ENCODE results near the gene REPS1.
"Not testable (repeated sequence)": the region's sequence is repeated elsewhere in the genome, so short reads cannot be mapped to it uniquely, and the experiment has no call there.

Gene REPS1

DNA sequence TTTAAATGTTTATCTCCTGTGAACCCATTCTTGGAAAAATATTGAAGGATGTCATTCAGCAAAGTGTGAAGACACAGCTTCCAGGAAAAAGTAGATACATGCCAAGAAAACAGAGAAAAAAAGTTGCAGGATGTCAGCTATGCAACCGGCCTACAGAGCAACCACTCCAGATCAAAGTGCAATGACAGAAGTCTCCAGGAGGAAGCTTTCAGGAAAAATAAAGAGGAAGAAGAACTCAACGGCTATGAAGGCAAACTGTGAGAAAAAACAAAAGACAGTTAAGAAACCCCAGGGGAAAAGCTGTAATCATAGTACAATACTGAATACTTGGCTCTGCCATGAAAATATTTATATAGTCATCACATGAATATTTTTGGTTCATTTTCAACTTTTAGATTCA, 30.6 kb downstream of the REPS1 start:
- Histone ChIP-seq H3K9me3 (ENCODE audit: control insufficient read depth in 2 of 2, low read length in 2 of 2) (no peaks in the 10 kb centered on the region), H3K27me3 (ENCODE audit: control insufficient read depth in 1 of 2, insufficient read depth in 2 of 2, low read length in 2 of 2) (no peaks in the 10 kb centered on the region), H3K4me3 (ENCODE audit: low read length in 2 of 2) (no peak overlapping the region), H3K36me3 (ENCODE audit: control insufficient read depth in 2 of 2, insufficient read depth in 2 of 2, low read length in 2 of 2) (no peaks in the 10 kb centered on the region), H3K4me1 (ENCODE audit: control insufficient read depth, insufficient read depth, low read length) (no peaks in the 10 kb centered on the region), H3K9ac (ENCODE audit: low read length in 2 of 2) (no peak overlapping the region), H3K27ac (ENCODE audit: low read length) (no peak overlapping the region)

DNA sequence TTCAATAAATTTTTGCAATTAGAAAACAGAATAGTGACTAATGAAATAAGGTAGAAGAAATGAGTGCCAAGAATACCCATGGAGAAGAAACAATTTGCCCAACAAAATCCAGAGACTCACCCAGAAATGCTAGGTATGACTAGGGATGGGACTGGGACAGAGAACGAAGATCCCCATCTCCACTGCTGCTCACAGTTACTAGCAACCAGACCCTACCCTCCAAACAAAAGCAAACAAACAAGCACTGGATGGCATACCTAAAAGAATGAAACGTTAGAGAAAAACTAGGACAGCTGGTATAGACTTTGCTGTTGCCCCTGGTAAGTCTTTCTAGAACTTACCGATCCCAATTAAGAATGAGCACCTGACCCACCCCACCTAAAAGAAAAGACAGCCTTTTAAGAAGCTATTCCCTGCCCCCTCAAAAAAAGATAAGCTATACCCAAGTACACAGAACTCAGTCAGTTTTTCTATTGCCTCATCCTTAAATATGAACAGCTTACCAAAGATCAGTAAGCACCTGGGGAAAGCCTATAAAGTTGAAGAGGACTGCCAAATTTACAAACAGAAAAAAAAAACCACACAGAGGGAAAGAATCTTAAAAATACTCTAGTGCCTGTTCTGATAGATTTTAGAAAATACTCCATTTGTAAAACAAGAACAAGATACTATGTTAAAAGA, 31.7 kb downstream of the REPS1 start:
- Histone ChIP-seq H3K27ac (ENCODE audit: low read length) (no peak overlapping the region), H3K36me3 (ENCODE audit: control insufficient read depth in 2 of 2, insufficient read depth in 2 of 2, low read length in 2 of 2) (no peaks in the 10 kb centered on the region), H3K9me3 (ENCODE audit: control insufficient read depth in 2 of 2, low read length in 2 of 2) (no peaks in the 10 kb centered on the region), H3K4me1 (ENCODE audit: control insufficient read depth, insufficient read depth, low read length) (no peaks in the 10 kb centered on the region), H3K27me3 (ENCODE audit: control insufficient read depth in 1 of 2, insufficient read depth in 2 of 2, low read length in 2 of 2) (no peaks in the 10 kb centered on the region), H3K4me3 (ENCODE audit: low read length in 2 of 2) (no peak overlapping the region), H3K9ac (ENCODE audit: low read length in 2 of 2) (no peak overlapping the region)

DNA sequence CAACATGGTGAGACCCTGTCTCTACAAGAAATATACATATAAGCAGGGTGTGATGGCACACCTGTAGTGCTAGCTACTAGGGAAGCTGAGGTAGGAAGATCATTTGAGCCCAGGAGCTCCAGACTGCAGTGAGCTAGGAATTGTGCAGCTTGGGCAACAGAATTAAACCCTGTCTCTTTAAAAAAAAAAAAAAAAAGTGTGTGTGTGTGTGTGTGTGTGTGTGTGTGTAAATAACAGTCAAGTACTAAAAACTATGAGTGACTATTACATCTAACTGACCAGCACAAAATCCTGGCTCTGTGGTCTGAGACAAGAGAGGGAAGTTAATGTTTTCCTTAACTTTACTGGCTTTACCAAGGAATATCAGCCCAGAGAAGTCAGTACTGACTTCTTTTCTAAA, 32.8 kb downstream of the REPS1 start:
- no peaks in the 10 kb centered on the region for H3K9me3 ChIP-seq (ENCODE audit: control insufficient read depth in 2 of 2, low read length in 2 of 2)
- no peaks in the 10 kb centered on the region for H3K27me3 ChIP-seq (ENCODE audit: control insufficient read depth in 1 of 2, insufficient read depth in 2 of 2, low read length in 2 of 2)
- H3K4me1 ChIP-seq (ENCODE audit: control insufficient read depth, insufficient read depth, low read length), result no peaks in the 10 kb centered on the region
- H3K27ac ChIP-seq (ENCODE audit: low read length), result no peak overlapping the region
- H3K4me3 ChIP-seq (ENCODE audit: low read length in 2 of 2), result no peak overlapping the region
- H3K9ac ChIP-seq (ENCODE audit: low read length in 2 of 2), result no peak overlapping the region
- no peaks in the 10 kb centered on the region for H3K36me3 ChIP-seq (ENCODE audit: control insufficient read depth in 2 of 2, insufficient read depth in 2 of 2, low read length in 2 of 2)

GRCh38 chr6:138953451-138953850, 34.6 kb downstream of the REPS1 start:
- no peaks in the 10 kb centered on the region for H3K9me3 ChIP-seq (ENCODE audit: control insufficient read depth in 2 of 2, low read length in 2 of 2)
- H3K27me3 ChIP-seq (ENCODE audit: control insufficient read depth in 1 of 2, insufficient read depth in 2 of 2, low read length in 2 of 2), result no peaks in the 10 kb centered on the region
- H3K27ac ChIP-seq (ENCODE audit: low read length), result no peak overlapping the region
- no peak overlapping the region for H3K9ac ChIP-seq (ENCODE audit: low read length in 2 of 2)
- H3K4me3 ChIP-seq (ENCODE audit: low read length in 2 of 2), result no peak overlapping the region
- H3K36me3 ChIP-seq (ENCODE audit: control insufficient read depth in 2 of 2, insufficient read depth in 2 of 2, low read length in 2 of 2), result no peaks in the 10 kb centered on the region
- no peaks in the 10 kb centered on the region for H3K4me1 ChIP-seq (ENCODE audit: control insufficient read depth, insufficient read depth, low read length)

GRCh38 chr6:138948546-138949179, 39.4 kb downstream of the REPS1 start:
- H3K9ac ChIP-seq (ENCODE audit: low read length in 2 of 2), result no peak overlapping the region
- no peaks in the 10 kb centered on the region for H3K9me3 ChIP-seq (ENCODE audit: control insufficient read depth in 2 of 2, low read length in 2 of 2)
- H3K27me3 ChIP-seq (ENCODE audit: control insufficient read depth in 1 of 2, insufficient read depth in 2 of 2, low read length in 2 of 2), result no peaks in the 10 kb centered on the region
- H3K4me1 ChIP-seq (ENCODE audit: control insufficient read depth, insufficient read depth, low read length), result no peaks in the 10 kb centered on the region
- H3K36me3 ChIP-seq (ENCODE audit: control insufficient read depth in 2 of 2, insufficient read depth in 2 of 2, low read length in 2 of 2), result peaks cover 0 to 5% of the 10 kb centered on the region in 2 donors
- no peak overlapping the region for H3K27ac ChIP-seq (ENCODE audit: low read length)
- H3K4me3 ChIP-seq (ENCODE audit: low read length in 2 of 2), result no peak overlapping the region

GRCh38 chr6:138948004-138948403, 40.0 kb downstream of the REPS1 start:
- Histone ChIP-seq H3K27me3 (ENCODE audit: control insufficient read depth in 1 of 2, insufficient read depth in 2 of 2, low read length in 2 of 2) (no peaks in the 10 kb centered on the region), H3K4me1 (ENCODE audit: control insufficient read depth, insufficient read depth, low read length) (no peaks in the 10 kb centered on the region), H3K9me3 (ENCODE audit: control insufficient read depth in 2 of 2, low read length in 2 of 2) (no peaks in the 10 kb centered on the region), H3K9ac (ENCODE audit: low read length in 2 of 2) (no peak overlapping the region), H3K4me3 (ENCODE audit: low read length in 2 of 2) (no peak overlapping the region), H3K27ac (ENCODE audit: low read length) (no peak overlapping the region), H3K36me3 (ENCODE audit: control insufficient read depth in 2 of 2, insufficient read depth in 2 of 2, low read length in 2 of 2) (peaks cover 4 to 5% of the 10 kb centered on the region in 2 donors)

DNA sequence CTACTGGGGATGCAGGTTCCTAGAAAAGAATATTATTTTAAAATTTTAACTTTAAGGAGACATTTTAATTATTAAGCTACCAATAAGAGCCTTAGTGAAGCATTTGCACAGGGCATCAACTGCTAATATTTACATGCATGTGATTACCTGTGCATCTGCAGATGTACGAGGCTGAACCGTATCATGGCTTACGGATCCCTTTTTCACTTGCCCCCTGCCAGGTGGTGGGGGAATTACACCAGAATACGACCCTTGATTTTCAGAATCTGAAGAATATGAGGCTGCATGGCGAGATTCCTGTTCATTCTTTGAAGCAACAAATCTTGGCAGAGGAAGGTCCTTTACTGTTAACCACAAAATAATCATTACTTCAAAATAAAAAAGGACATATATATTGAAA, 42.7 kb downstream of the REPS1 start:
- H3K4me3 ChIP-seq (ENCODE audit: low read length in 2 of 2), result no peak overlapping the region
- H3K4me1 ChIP-seq (ENCODE audit: control insufficient read depth, insufficient read depth, low read length), result no peaks in the 10 kb centered on the region
- no peak overlapping the region for H3K27ac ChIP-seq (ENCODE audit: low read length)
- H3K9me3 ChIP-seq (ENCODE audit: control insufficient read depth in 2 of 2, low read length in 2 of 2), result no peaks in the 10 kb centered on the region
- H3K27me3 ChIP-seq (ENCODE audit: control insufficient read depth in 1 of 2, insufficient read depth in 2 of 2, low read length in 2 of 2), result no peaks in the 10 kb centered on the region
- H3K36me3 ChIP-seq (ENCODE audit: control insufficient read depth in 2 of 2, insufficient read depth in 2 of 2, low read length in 2 of 2), result peaks cover 5 to 7% of the 10 kb centered on the region in 2 donors
- H3K9ac ChIP-seq (ENCODE audit: low read length in 2 of 2), result no peak overlapping the region

DNA sequence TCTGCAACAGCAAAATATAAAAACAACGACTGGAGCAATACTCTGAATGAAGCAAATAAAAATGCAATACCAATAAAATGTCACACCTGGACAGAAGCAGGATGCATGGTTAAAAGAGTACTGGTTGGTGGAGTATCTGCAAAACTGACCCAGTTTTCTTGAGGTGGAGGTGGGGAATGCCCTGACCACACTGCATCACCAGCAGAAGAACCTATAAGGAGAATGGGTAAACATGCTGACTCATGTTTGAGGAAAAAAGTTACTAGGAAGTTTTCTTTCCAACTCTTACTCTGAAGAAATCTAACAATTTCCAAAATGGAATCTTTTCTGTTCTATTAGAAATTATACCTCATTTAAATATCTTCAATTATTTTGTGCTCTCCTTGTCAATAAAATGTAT, 43.6 kb downstream of the REPS1 start:
- Histone ChIP-seq H3K27ac (ENCODE audit: low read length) (no peak overlapping the region), H3K9me3 (ENCODE audit: control insufficient read depth in 2 of 2, low read length in 2 of 2) (no peaks in the 10 kb centered on the region), H3K9ac (ENCODE audit: low read length in 2 of 2) (no peak overlapping the region), H3K4me1 (ENCODE audit: control insufficient read depth, insufficient read depth, low read length) (no peaks in the 10 kb centered on the region), H3K36me3 (ENCODE audit: control insufficient read depth in 2 of 2, insufficient read depth in 2 of 2, low read length in 2 of 2) (peaks cover 5 to 7% of the 10 kb centered on the region in 2 donors), H3K27me3 (ENCODE audit: control insufficient read depth in 1 of 2, insufficient read depth in 2 of 2, low read length in 2 of 2) (no peaks in the 10 kb centered on the region), H3K4me3 (ENCODE audit: low read length in 2 of 2) (no peak overlapping the region)

- H3K9me3 ChIP-seq (ENCODE audit: control insufficient read depth in 2 of 2, low read length in 2 of 2), result no peaks in the 10 kb centered on the region
- H3K36me3 ChIP-seq (ENCODE audit: control insufficient read depth in 2 of 2, insufficient read depth in 2 of 2, low read length in 2 of 2), result peaks cover 5 to 7% of the 10 kb centered on the region in 2 donors
- no peak overlapping the region for H3K9ac ChIP-seq (ENCODE audit: low read length in 2 of 2)
- no peaks in the 10 kb centered on the region for H3K27me3 ChIP-seq (ENCODE audit: control insufficient read depth in 1 of 2, insufficient read depth in 2 of 2, low read length in 2 of 2)
- H3K4me1 ChIP-seq (ENCODE audit: control insufficient read depth, insufficient read depth, low read length), result no peaks in the 10 kb centered on the region
- no peak overlapping the region for H3K4me3 ChIP-seq (ENCODE audit: low read length in 2 of 2)
- no peak overlapping the region for H3K27ac ChIP-seq (ENCODE audit: low read length)
Observed at GRCh38 chr6:138943089-138943625, 44.9 kb downstream of the REPS1 start.

GRCh38 chr6:138936873-138937272, 51.2 kb downstream of the REPS1 start:
- not testable (repeated sequence) for H3K9ac ChIP-seq (ENCODE audit: low read length in 2 of 2); H3K27ac ChIP-seq (ENCODE audit: low read length); H3K27me3 ChIP-seq (ENCODE audit: control insufficient read depth in 1 of 2, insufficient read depth in 2 of 2, low read length in 2 of 2); H3K36me3 ChIP-seq (ENCODE audit: control insufficient read depth in 2 of 2, insufficient read depth in 2 of 2, low read length in 2 of 2); H3K4me3 ChIP-seq (ENCODE audit: low read length in 2 of 2); H3K9me3 ChIP-seq (ENCODE audit: control insufficient read depth in 2 of 2, low read length in 2 of 2); H3K4me1 ChIP-seq (ENCODE audit: control insufficient read depth, insufficient read depth, low read length)

DNA sequence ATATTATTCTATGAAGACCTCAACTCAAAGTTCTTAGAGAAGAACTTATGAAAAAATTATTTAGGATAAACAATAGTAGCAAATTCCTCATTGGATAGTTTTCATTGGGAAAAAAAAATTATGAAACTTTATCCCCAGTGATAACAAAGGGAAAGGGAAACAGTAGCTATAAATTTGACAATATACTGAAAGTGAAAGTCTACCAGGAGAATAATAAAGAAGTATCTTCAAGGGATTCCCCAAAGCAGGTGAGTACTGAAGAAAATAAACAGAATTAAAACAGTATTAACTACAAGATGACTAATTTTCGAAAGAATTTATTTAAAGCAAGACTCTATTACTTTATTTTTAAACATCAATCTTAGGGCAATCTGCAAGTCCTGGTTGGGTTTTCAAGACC, 56.4 kb downstream of the REPS1 start:
- H3K36me3 ChIP-seq (ENCODE audit: control insufficient read depth in 2 of 2, insufficient read depth in 2 of 2, low read length in 2 of 2), result peaks cover 1 to 5% of the 10 kb centered on the region in 2 donors
- H3K4me1 ChIP-seq (ENCODE audit: control insufficient read depth, insufficient read depth, low read length), result no peaks in the 10 kb centered on the region
- no peak overlapping the region for H3K9ac ChIP-seq (ENCODE audit: low read length in 2 of 2)
- H3K4me3 ChIP-seq (ENCODE audit: low read length in 2 of 2), result no peak overlapping the region
- H3K27ac ChIP-seq (ENCODE audit: low read length), result no peak overlapping the region
- H3K9me3 ChIP-seq (ENCODE audit: control insufficient read depth in 2 of 2, low read length in 2 of 2), result no peaks in the 10 kb centered on the region
- H3K27me3 ChIP-seq (ENCODE audit: control insufficient read depth in 1 of 2, insufficient read depth in 2 of 2, low read length in 2 of 2), result no peaks in the 10 kb centered on the region
